ENCODE data around the gene RNGTT.
"Not testable (repeated sequence)": the region's sequence is repeated elsewhere in the genome, so short reads cannot be mapped to it uniquely, and the experiment has no call there.

Gene RNGTT

DNA sequence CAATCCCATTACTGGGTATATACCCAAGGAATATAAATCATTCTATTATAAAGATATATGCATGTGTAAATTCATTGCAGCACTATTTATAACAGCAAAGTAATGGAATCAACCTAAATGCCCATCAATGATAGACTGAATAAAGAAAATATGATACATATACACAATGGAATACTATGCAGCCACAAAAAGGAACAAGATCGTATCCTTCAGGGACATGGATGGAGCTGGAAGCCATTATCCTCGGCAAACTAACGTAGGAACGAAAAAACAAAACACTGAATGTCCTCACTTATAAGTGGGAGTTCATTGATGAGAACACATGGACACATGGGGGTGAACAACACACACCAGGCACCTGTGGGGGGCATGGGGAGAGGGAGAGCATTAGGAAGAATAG is 156.7 kb downstream of the RNGTT start:
- DNase-seq, result no peak

DNA sequence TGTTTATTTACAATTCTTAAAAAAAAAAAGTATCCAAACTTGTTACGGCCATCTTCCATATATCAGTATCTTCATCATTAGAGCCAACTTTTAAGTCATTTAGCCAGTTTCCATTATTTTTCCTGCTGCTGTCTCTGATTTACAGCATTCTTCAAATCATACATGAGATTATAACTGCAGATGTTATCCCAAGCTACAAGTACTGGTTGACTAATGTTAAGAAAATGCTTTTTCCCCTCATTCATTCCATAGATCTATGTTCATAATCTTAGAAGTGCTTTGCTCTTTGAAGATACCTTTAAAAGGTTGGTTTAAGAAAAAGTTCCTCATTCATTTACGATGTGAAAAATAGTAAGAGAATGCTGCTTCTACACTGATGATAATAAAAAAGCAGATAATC is 158.7 kb downstream of the RNGTT start:
- no peak for DNase-seq

DNA sequence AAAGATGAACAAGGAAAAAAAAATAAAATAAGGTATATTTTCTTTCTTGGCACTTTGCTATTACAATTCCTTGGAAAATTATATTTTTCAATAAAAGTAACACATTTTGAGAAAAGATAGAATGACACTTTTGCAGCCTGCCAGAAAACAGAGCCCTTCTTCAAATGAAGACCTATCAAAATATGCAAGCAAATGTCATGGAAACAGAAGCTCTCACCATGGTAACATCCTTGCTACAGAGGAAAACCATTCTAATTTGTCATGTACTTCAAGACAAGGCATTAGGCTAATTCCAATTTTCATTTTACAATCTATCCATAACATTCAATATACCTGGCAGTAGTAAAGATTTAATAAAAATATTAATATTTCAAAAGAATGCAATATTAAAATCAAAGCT is 177.9 kb downstream of the RNGTT start:
- DNase-seq, result no peak

GRCh38 chr6:88780714-88781389 is 182.6 kb downstream of the RNGTT start:
- DNase-seq, result peak; percentile 25

GRCh38 chr6:88775866-88776571 is 187.4 kb downstream of the RNGTT start:
- no peak for DNase-seq

DNA sequence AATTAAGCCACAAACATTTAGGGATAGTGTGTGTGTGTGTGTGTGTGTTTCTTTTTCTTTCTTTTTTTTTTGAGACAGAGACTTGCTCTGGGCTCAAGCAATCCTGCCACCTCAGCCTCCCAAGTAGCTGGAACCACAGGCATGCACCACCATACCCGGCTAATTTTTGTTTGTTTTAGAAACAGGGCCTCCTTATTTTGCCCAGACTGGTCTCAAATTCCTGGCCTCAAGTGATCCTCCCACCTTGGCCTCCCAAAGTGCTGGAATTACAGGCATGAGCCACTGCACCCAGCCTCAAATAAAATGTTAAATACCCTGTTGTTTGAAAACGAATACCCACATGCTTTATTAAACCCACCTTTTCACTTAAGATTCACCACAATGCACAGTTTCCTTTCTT is 195.3 kb downstream of the RNGTT start:
- DNase-seq, result not testable (repeated sequence)

GRCh38 chr6:88764081-88764480 is 199.3 kb downstream of the RNGTT start:
- no peak for DNase-seq

DNA sequence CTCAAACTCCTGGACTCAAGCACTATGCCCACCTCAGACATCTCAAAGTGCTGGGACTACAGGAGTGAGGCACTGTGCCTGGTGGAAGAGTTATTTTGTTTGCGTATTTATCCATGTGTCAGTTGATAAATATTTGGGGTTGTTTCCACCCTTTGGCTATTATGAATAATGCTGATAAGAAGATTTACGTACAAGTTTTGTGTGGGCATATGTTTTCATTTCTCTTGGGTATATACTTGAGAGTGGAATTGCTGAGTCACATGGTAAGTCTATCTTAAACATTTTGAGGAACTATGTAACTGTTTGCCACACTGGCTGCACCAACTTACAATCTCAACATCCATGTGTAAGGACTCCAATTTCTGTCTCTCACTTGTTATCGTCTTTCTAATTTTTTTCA is 200.3 kb downstream of the RNGTT start:
- DNase-seq, result no peak

DNA sequence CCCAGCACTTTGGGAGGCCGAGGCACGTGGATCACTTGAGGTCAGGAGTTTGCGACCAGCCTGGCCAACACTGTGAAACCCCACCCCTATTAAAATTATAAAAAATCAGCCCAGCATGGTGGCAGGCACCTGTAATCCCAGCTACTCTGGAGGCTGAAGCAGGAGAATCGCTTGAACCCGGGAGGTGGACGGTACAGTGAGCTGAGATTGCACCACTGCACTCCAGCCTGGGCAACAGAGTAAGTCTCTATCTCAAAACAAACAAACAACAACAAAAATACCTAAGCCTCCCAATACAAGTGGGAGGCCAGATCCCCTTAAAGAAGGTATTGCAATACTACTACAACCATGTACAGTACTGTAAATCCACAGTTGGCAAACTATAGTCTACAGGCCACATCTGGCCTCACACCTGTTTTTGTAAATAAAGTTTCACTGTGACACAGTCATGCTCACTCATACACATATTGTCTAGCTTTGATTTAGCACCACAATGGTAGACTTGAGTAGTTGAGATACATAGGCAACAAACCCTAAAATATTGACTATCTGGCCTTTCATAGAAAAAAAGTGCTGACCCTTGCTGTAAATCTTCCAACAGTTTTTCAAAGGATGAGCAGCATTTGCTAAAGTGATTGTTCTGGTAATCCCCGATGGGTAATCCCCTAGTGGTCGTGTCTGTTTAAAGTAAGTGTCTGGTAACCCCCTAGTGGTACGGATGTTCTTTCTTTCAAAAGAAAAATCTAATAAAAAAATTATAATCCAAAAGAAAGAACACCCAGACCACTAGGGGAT is 202.0 kb downstream of the RNGTT start:
- no peak for DNase-seq

DNA sequence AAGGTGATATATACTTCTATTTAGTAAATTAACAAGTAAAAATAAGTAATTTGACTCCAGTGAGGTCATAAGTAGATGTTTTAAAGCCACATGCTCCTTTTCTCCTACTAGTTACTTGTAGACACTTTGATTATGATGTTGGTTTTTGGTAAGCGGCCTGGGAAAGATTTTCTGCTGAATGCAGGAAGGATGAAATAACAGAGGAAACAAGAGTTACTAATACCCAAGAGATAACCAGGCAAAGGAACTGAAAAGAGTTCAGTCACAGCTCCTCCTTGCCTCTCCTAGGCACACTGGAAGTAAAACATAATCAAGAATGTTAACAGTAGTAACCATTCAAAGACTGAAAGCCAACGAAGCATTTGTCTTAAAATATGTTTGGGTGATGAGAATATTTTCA is 203.3 kb downstream of the RNGTT start:
- DNase-seq, result no peak

GRCh38 chr6:88750936-88751335 is 212.5 kb downstream of the RNGTT start:
- no peak for DNase-seq

DNA sequence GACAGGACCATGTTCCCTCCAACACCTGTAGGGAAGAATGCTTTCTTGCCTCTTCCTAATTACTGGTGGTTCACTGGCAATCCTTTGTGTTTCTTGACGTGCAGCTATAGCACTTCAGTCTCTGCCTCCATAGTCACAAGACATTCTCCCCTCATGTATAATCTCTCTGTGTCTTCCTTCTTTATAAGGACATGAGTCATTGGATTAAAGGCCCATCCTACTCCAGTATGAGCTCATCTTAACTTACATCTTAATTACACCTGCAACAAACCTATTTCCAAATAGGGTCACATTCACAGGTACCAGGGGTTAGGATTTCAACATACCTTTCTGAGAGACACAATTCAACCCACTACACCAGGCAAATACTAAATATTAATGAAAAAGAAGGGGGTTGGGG is 213.6 kb downstream of the RNGTT start:
- no peak for DNase-seq

- no peak for DNase-seq
These were observed 215.3 kb downstream of the RNGTT start for GRCh38 chr6:88748141-88748540.

GRCh38 chr6:88741939-88742338 is 221.5 kb downstream of the RNGTT start:
- no peak for DNase-seq

- DNase-seq, result no peak
These were observed 222.3 kb downstream of the RNGTT start for GRCh38 chr6:88741071-88741470.

GRCh38 chr6:88734544-88734943 is 228.9 kb downstream of the RNGTT start:
- no peak for DNase-seq

- DNase-seq, result no peak
These were observed 232.8 kb downstream of the RNGTT start for GRCh38 chr6:88730611-88731011.

DNA sequence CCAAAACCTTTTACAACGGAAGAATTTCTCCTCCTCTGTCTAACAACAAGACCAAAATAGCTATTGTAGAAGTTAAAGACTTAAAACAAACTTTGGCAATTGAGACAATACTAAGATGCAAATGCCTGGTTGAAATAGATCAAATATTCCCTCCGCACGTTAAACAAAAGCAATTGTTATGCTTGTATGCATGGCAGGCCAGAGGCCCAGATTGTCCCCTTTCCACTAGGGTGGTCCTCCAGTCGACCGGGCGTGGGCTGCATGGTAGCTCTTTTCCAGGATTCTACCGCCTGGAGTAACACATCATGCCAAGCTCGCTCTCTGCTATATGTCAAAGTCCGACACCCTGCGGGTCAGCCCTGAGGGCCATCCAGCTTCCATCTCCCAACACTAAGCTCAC is 234.7 kb downstream of the RNGTT start:
- DNase-seq, result no peak

DNA sequence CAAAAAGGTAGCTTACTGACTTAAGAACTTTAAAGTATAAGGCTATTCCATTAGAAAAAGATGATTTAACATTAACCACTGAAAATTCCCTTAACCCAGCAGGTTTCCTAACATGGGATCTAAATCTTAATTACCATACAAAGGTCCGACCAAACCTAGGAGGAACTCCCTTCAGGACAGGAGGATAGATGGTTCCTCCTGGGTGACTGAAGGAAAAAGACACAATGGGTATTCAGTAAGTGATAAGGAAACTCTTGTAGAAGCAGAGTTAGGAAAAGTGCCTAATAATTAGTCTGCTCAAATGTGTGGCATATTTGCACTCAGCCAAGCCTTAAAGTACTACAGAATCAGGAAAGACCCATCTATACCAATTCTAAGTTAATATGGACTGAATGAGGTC is 237.0 kb downstream of the RNGTT start:
- DNase-seq, result not testable (repeated sequence)

DNA sequence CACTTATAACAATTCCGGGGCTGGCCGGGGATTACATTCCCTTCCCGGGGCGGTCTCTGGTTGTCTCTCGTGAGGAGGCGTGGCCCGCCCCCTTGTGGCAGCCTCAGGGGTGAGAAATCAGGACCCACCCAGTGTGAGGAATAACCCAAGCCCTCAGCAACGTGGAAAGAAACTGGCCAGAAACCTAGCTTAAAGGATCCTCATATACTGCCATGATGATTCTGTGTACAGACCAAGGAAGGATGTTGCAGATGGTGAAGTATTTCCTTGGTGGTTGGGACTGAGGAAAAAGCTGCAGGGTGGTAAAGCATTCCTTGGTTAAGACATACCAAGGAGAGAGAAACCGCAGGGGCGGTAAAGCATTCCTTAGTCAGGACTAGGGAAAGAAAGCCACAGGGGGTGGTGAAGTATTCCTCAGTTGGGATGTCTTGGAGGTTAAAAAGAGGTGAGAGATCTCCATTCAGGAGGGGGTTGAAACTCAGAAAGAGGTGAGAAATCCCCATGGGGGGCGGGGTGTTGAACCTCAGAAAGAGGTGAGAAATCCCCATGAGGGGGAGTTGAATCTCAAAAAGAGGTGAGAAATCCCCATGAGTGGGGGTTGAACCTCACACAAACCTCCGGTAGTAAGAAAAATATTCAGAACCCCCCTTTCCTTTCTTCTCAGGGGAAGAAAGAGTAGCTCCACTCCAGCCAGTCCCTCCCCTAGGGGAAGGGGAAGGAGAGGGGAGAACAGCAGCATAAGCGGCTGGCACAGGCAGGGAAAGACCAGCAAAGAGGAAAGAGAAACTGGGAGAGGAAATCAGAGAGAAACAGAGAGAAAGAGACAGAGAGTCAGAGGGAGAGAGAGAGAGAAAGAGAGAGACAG is 238.1 kb downstream of the RNGTT start:
- DNase-seq, result no peak

DNA sequence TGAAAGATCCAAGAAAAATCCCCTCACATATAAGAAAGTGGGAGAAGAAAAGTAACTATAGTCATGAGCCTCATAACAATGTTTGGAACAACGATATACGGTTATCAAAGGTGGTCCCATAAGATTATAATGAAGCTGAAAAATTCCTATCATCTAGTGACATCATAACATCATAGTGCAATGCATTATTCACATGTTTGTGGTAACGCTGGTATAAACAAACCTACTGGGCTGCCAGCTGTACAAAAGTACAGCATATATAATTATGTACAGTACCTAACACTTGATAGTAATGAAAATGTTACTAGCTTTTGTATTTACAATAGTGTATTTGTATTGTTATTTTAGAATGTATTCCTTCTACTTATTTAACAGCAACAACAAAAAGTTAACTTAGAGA is 240.7 kb downstream of the RNGTT start:
- no peak for DNase-seq

DNA sequence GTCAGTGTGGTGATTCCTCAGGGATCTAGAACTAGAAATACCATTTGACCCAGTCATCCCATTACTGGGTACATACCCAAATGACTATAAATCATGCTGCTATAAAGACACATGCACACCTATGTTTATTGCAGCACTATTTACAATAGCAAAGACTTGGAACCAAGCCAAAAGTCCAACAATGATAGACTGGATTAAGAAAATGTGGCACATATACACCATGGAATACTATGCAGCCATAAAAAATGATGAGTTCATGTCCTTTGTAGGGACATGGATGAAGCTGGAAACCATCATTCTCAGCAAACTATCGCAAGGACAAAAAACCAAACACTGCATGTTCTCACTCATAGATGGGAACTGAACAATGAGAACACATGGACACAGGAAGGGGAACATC is 247.0 kb downstream of the RNGTT start:
- not testable (repeated sequence) for DNase-seq
